LNCaP clone FGC (cell line): ENCODE results near the gene ZNF573.
"Not testable (repeated sequence)": the region's sequence is repeated elsewhere in the genome, so short reads cannot be mapped to it uniquely, and the experiment has no call there.

Experiments used
- DNase-seq: peaks from one replicate; pipeline ENCODE4 v3.0.0-alpha.2; 2011; ENCODE audit warnings: low read depth
- H3K4me3 ChIP-seq: 2 replicates; pipeline ENCODE4 v1.5.1; 2011; ENCODE audit warnings: mild to moderate bottlenecking, low read depth, low read length, control low read depth
- TF ChIP-seq, protein P1 (sequence below): IDR thresholded peaks from 2 replicates; pipeline ENCODE4 v1.5.1; 2012; ENCODE audit warnings: mild to moderate bottlenecking; ENCODE audit not compliant: control insufficient read depth, insufficient read depth; ENCODE audit errors: extremely low read depth

The ZNF573 gene

DNA sequence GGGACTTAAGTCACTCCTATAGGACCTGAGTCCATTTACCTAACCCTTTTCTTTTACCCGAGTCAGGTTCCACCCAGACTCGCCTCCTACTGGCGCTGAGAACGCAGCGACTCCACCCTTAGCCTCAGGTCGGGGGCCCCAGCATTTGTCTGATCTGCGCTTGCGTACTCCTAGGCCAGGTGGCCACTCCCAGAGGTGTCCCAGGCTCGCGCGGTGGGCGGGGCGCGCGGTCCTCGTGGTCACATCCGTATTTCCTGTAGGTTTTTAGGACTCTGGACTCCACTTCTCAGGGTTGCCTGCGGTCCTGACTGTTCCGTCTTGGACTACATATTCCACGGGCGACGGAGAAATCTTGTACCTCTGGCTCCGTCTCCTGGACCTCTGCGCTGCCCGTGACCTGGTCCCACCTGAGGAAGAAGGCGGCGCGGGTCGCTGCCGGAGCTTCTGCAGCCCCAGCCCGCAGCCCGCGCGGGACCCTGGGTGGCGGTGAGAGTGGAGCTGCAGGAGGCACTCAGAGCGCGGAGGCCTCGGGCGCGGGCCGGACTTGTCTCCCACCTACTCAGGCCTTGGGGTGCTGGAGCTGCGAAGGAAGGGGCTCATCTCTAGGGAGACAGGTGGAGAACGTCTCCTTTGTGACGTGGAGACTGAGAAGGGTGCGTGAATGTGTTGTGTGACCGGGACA lies 11.0 kb upstream of the ZNF573 start:
- TF ChIP-seq, protein P1, sequence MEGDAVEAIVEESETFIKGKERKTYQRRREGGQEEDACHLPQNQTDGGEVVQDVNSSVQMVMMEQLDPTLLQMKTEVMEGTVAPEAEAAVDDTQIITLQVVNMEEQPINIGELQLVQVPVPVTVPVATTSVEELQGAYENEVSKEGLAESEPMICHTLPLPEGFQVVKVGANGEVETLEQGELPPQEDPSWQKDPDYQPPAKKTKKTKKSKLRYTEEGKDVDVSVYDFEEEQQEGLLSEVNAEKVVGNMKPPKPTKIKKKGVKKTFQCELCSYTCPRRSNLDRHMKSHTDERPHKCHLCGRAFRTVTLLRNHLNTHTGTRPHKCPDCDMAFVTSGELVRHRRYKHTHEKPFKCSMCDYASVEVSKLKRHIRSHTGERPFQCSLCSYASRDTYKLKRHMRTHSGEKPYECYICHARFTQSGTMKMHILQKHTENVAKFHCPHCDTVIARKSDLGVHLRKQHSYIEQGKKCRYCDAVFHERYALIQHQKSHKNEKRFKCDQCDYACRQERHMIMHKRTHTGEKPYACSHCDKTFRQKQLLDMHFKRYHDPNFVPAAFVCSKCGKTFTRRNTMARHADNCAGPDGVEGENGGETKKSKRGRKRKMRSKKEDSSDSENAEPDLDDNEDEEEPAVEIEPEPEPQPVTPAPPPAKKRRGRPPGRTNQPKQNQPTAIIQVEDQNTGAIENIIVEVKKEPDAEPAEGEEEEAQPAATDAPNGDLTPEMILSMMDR = no peak
- DNase-seq = no peak

DNA sequence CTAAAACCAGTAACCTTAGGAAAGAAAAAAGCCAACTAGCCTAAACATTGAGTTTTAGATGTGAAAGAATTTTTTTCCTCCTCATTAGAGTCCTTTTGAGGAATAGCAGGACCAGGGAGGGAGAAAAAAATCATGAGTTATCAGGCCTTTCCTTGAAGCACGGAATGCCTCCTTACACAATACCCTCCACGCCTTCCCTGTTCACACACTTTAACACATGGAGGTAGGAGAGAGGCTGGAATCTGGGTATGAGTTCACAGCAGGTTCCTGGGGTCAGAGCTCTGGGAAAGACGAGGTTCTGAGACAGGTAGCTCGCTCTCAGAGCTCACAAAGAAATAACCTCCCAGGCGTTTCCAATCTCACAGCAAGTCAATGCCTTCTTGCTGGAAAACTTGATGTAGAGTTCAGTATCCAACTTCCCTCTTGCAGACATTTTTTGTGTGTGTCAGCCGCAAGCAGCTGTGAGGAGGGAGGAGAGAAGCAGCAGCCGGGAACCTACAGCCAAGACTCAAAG lies 716 bp downstream of the ZNF573 start:
- TF ChIP-seq, protein P1 = no peak
- peak; percentile 1 for DNase-seq
- peak overlapping the region; percentile 73 for H3K4me3 ChIP-seq

More for the DNA sequence above, 11.0 kb upstream of the ZNF573 start:
- H3K4me3 ChIP-seq = no peak overlapping the region

DNA sequence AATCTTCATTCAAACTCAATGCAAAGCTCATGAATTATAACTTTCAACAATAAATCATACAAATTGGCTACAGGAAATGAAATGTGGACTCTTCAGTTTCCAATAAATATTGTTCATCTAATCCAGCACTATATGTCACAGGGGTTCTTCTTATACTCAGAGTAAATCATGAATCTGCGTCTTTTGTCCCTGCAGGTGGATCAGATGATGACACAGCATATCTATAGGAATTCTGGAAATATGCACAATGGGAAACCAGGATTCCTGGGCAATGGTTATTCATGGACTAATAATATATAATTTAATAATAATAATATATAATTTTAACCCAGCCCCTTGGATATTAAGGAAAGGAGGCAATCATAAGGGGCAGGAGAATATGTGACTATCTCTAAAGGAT lies 8.4 kb downstream of the ZNF573 start:
- TF ChIP-seq, protein P1 = no peak
- no peak for DNase-seq
- H3K4me3 ChIP-seq = no peak overlapping the region

DNA sequence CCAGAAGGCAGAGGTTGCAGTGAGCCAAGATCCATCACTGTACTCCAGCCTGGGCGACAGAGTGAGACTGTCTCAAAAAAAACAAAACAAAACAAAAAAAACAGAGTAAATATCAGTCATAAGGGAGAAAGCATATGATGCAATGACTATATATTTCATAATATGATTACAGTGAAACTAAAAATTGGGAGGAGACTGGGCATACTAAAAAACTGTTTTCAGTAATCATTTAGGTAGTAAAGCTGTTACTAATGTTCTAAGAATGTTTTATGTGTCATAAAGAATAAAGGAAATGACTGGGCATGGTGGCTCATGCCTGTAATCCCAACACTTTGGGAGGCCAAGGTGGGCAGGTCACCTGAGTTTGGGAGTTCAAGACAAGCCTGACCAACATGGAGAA lies 15.9 kb downstream of the ZNF573 start:
- TF ChIP-seq, protein P1 = no peak
- H3K4me3 ChIP-seq = no peak overlapping the region
- DNase-seq = no peak

DNA sequence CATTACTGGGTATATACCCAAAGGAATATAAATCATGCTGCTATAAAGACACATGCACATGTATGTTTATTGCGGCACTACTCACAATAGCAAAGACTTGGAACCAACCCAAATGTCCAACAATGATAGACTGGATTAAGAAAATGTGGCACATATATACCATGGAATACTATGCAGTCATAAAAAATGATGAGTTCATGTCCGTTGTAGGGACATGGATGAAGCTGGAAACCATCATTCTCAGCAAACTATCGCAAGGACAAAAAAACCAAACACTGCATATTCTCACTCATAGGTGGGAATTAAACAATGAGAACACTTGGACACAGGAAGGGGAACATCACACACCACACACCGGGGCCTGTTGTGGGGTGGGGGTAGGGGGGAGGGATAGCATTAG lies 21.7 kb downstream of the ZNF573 start:
- H3K4me3 ChIP-seq, DNase-seq: not testable (repeated sequence)

DNA sequence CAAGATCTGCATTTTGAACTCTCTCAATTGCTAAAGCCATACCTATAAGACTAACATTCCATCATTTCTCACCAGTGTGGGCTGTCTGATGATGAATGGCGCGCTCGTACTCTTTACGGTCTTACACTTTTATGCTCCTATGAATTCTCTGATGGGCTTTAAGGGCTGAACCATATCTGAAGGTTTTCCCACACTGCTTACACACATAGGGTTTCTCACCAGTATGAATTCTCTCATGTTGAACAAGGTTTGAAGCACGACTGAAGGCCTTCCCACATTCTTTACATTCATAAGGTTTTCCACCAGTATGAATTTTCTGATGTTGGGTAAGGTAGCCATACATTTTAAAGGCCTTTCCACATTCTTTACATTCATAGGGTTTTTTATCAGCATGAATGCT lies 41.0 kb downstream of the ZNF573 start:
- no peak for DNase-seq
- no peak overlapping the region for H3K4me3 ChIP-seq
- TF ChIP-seq, protein P1 = no peak

DNA sequence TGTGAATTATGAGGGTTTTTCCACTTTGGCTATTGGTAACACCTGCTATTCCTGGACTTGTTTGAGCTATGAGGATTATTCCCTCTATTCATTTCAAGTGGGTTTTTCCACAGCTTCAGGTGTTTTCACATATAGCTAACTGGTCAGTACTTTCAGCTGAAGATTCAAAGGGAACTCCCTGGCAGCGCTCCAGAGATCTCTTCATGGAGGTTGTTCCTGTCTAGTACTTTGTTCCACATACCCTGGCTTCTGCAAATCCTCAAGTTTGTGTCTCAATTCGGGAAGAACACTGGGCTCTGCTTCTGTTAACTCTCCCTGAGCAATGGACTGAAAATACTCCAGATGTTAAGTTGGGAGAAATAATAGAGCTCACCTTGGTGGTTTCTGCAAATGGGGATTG lies 54.2 kb downstream of the ZNF573 start:
- no peak overlapping the region for H3K4me3 ChIP-seq
- DNase-seq = no peak
- TF ChIP-seq, protein P1 = no peak
